GM20000 (cell line): Measurements from ENCODE around the gene MOB2.

Experiments used
- DNase-seq: peaks from one replicate; pipeline ENCODE4 v3.0.0; 2012; ENCODE audit warnings: low spot score
- TF ChIP-seq, protein P1 (sequence below): IDR thresholded peaks from 2 replicates; pipeline ENCODE4 v1.5.1; 2012; ENCODE audit warnings: mild to moderate bottlenecking, control low read depth; ENCODE audit errors: extremely low read depth, missing control alignments

Gene MOB2

DNA sequence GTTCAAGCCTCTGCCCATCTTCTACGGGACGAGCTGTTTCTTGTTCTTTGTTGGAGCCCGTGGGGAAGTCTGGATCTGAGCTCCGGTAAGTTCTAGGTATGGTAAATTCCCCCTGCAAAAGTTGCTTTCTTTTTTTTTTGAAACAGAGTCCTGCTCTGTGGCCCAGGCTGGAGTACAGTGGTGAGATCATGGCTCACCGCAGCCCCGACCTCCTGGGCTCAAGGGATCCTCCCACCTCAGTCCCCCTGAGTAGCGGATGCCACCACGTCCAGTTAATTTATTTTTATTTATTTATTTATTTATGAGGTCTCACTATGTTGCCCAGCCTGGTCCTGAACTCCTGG, 35.5 kb upstream of the MOB2 start:
- no peak for DNase-seq
- TF ChIP-seq, protein P1, sequence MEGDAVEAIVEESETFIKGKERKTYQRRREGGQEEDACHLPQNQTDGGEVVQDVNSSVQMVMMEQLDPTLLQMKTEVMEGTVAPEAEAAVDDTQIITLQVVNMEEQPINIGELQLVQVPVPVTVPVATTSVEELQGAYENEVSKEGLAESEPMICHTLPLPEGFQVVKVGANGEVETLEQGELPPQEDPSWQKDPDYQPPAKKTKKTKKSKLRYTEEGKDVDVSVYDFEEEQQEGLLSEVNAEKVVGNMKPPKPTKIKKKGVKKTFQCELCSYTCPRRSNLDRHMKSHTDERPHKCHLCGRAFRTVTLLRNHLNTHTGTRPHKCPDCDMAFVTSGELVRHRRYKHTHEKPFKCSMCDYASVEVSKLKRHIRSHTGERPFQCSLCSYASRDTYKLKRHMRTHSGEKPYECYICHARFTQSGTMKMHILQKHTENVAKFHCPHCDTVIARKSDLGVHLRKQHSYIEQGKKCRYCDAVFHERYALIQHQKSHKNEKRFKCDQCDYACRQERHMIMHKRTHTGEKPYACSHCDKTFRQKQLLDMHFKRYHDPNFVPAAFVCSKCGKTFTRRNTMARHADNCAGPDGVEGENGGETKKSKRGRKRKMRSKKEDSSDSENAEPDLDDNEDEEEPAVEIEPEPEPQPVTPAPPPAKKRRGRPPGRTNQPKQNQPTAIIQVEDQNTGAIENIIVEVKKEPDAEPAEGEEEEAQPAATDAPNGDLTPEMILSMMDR, result no peak

DNA sequence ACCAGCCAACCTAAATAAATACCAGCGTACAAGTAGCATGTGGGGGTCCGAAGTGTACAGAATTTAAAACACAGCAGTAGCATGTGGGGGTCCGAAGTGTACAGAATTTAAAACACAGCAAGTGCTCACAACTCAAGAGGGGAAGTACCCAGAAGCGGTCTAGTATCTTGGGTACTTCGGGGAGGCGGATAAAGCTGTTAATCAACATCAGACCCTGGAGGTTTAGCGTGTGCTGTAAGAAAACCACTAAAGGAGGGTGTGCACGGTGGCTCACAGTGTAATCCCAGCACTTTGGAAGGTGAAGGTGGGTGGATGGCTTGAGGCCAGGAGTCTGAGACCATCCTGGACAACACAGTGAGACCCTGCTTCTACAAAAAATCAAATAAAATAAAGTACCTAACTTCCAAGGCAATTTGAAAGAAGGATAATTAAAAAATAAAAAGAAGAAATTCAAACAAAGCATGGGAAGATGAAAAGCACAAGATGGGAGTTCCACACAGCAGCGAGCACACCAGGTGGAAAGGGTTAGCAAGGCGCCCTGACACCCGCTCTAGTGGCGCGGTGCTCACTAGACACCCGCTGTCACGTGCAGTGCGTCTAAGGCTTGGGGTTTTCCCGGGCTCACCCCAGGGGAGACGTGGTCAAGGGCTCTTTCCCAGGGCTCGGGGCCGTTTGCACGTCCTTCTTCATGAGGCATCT, 35.0 kb upstream of the MOB2 start:
- TF ChIP-seq, protein P1, result no peak
- DNase-seq, result peak; percentile 90

DNA sequence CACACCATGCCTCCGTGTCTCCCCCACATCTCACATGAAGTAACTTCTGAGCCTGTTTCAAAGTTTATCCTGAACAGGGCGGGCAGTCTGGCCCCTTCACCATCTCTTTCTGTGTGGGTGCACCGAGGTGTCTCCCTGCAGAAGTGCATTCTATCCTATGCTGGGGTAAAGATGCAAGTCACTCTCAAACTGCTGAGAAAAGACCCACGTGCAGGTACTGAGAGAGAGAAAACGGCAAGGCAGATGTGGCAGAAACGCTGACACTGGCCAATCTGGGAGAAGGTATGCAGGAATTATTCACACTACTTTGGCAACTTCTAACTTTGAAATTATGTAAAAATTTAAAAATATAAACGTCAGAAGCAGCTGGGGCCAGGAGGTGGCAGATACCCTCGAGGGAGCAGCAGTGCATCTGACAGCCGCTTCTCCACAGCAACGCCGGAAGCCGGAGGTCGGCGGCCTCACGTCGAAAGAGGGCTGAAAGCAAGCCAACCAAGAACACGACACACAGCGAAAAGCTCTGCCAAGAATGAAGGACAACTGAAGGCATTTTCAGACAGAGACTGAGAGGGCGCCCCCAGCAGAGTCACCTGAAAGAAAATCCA, 34.2 kb upstream of the MOB2 start:
- TF ChIP-seq, protein P1, result no peak
- DNase-seq, result no peak

DNA sequence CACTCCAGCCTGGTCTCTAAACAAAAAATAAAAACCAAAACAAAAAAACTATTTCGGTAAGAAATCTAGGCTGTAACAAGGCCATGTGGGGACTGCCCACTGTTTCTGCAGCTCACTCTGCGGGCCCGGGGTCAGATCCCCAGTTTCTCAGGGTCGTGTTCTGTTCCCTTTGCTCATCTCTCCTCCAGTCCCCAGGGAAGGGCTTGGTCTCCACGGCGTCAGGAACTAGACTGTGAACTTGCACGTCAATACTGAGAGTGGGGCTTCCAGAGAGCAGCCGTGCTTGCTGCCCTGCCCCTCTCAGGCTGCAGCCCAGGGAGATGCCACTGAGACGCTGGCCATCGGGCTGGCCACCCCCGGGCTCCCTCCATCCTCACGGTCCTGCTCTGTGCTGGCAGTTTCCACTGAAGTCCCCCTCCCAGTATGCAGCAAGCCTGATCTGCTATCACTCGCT, 33.7 kb upstream of the MOB2 start:
- TF ChIP-seq, protein P1, result no peak
- DNase-seq, result no peak

DNA sequence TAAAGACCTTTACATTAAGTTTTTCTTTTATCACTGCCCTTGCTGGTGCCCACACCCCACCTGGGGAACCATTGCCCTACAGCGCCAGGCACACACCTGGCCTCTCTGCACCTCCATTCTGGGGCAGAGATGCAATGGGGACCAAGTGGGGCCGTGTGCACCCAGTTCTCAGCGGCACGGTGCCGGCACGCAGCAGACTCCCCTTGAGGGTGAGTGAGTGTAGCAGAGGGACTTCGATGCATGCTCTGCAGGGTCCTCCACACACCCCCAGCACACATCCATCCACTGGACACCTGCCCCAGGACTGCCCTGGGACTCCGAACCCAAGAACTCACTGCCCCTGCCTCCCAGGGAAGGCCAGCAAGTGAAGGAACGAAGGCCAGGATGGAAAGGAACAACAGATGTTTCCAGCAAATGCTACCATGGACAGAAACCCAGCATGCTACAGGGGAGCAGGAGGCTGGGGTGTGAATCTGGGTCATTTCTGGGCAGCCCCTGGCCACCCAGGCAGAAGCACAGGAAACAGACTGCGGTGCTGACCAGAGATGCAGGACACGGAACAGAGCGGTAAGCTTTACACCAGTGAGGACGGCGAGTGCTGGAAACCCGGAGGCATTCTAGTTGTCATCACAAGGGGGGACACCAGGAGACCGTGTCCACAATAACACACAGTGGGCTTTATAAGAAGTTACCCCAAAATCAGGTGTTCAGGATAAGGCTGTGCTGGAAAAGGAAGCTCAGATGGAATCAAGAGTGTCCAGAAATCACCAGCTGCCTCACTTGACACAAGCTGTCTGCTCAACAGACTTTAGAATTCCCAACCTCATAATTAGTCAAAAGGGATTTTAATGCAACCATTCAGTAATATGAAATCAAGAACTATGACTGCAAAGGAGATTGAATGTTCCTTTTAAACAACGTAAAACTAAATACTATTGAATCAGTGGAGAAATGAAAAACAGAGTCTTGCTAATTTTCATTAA, 32.7 kb upstream of the MOB2 start:
- TF ChIP-seq, protein P1, result no peak
- DNase-seq, result no peak

DNA sequence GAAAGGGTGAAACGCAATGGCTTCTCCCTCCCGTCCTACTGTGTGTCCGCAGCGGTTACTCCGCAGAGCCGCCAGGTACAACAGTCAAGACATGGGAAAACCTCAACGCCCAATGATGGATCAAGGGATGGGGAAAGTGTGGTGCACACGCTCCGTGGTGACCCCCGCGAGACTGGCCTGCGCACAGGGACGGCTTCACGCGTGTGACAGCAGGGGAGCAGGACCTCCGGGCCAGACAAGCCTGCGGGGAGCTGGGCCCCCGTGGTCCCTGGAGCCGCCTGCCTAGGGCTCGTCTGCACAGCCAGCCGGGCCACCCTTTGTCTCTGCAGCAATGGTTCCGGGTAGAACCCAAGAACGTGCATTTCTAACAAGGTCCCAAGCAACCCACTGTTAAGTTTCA, 31.7 kb upstream of the MOB2 start:
- TF ChIP-seq, protein P1, result no peak

More for the DNA sequence above, 31.7 kb upstream of the MOB2 start:
- DNase-seq, result no peak
